RWPE1 (cell line): ENCODE data around the gene SKAP2.

Experiments
- CTCF ChIA-PET: fragments of 350-600 bp; sonication (Branson Sonifier 250); formaldehyde crosslinking; extraction: SDS; loops from one replicate; lab custom pipeline; 2021; lab: Yijun Ruan, JAX
- POLR2A ChIA-PET: fragments of 400-600 bp; formaldehyde crosslinking; extraction: SDS; loops from one replicate; lab custom pipeline; 2020; ENCODE audit warnings: antibody characterized with exemption; ENCODE audit not compliant: low non-redundant PET; lab: Yijun Ruan, JAX
- DNase-seq: peaks from one replicate; pipeline ENCODE4 v3.0.0; 2012; ENCODE audit warnings: low spot score
- H3K27ac ChIP-seq: fragments of 450-650 bp; 2 replicates; pipeline ENCODE4 v1.5.1; 2017
- TF ChIP-seq, protein P1 (sequence below): fragments of 450-650 bp; conservative IDR thresholded peaks from 2 replicates; pipeline ENCODE4 v1.5.1; 2017; ENCODE audit warnings: low read depth, mild to moderate bottlenecking

The SKAP2 gene

DNA sequence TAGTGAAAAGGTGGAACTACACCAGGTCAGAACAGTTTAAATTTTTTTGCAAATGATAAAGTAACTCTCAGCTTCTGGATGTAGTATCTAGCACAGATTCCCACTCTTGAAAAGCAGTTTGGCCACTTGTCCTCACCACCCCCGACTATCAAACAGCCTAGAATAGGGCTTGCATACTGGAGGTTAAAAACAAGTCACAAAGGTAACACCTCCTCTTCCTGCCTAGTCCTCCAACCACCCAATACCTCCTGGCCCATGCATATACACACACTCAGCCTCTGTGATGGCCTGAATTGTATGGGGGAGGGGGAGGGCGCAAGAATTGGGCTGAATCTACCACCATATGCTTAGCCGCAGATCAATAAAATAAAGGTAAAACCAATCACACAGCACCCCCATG, 5.7 kb downstream of the SKAP2 start:
- POLR2A ChIA-PET: interaction anchor here (1.2 kb wide), 1 partner anchor 256 kb away, joined by 3 read pairs; no protein-coding TSS in a partner anchor
- no peak for DNase-seq
- CTCF ChIA-PET: interaction anchor here (0.6 to 1.0 kb wide), 2 partner anchors 238 to 252 kb away, joined by 4 to 6 read pairs; no protein-coding TSS in a partner anchor
- TF ChIP-seq, protein P1, sequence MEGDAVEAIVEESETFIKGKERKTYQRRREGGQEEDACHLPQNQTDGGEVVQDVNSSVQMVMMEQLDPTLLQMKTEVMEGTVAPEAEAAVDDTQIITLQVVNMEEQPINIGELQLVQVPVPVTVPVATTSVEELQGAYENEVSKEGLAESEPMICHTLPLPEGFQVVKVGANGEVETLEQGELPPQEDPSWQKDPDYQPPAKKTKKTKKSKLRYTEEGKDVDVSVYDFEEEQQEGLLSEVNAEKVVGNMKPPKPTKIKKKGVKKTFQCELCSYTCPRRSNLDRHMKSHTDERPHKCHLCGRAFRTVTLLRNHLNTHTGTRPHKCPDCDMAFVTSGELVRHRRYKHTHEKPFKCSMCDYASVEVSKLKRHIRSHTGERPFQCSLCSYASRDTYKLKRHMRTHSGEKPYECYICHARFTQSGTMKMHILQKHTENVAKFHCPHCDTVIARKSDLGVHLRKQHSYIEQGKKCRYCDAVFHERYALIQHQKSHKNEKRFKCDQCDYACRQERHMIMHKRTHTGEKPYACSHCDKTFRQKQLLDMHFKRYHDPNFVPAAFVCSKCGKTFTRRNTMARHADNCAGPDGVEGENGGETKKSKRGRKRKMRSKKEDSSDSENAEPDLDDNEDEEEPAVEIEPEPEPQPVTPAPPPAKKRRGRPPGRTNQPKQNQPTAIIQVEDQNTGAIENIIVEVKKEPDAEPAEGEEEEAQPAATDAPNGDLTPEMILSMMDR: no peak
- H3K27ac ChIP-seq: no peak overlapping the region

DNA sequence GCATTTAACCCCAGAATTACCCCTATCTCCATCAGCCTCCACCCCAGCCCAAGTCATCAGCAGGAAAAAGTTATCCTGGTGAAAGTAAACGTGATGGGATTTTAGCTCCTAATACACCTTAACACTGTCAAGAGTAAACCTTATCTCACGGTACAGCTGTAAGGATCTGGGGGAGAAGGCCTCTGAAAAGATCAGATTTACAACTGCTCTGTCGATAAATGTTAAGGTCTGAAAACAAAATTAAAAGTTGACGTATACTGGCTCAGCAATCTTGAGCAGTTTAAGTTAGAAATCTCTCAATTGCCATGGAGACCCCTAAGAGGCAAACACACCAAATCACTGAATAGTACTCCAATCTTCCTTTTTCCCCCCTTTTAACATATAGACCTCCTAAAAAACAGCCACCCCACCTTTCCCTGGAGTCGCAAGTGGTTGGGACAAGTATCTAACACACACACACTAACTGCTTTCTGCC, 6.1 kb downstream of the SKAP2 start:
- TF ChIP-seq, protein P1: no peak
- POLR2A ChIA-PET: interaction anchor here (1.2 kb wide), 1 partner anchor 257 kb away, joined by 3 read pairs; no protein-coding TSS in a partner anchor
- CTCF ChIA-PET: interaction anchor here (0.6 to 0.7 kb wide), 2 partner anchors 178 to 252 kb away, joined by 3 to 4 read pairs; no protein-coding TSS in a partner anchor
- peak overlapping the region; percentile 89 for H3K27ac ChIP-seq
- DNase-seq: no peak

DNA sequence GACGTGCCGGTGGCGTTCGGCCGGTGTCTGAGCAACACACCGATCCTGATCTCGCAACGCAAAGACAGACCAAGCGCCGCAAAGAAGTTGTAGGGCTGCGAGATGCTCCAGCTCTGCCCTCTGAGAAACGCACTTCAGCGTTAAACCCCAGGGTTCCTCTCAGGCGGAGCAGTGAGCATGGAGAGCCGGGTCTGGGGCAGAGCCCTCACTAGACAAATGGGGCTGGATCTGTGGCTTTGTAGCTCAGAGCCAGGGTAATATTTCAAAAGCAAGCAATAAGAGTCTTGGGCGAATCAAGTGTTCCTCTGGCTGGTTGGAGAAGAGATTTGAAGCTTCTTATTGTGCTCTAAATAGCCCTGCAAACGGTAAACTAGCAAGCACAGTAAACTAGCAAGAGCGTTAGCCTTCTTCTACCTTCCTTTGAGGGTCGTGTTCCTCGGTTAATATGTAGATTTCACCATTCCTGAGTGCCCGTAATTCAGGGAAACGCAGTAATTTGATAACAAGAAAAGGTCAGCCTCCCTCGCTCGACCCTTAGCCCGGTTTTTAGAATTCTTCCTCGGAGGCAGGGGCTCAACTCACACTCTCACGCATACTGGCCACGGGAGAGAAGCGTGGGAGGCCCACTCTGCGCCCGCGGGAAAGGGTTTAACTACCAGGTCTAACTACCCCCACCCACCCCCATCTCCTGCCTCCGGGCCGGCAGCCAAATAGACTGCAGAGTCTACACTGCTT, 6.7 kb downstream of the SKAP2 start:
- DNase-seq: no peak
- CTCF ChIA-PET: interaction anchor here (0.6 to 1.4 kb wide), 5 partner anchors 179 to 293 kb away, joined by 3 to 6 read pairs (median 3); no protein-coding TSS in a partner anchor
- POLR2A ChIA-PET: interaction anchor here (1.2 kb wide), 1 partner anchor 258 kb away, joined by 3 read pairs; no protein-coding TSS in a partner anchor
- TF ChIP-seq, protein P1: no peak
- H3K27ac ChIP-seq: peak overlapping the region; percentile 89

DNA sequence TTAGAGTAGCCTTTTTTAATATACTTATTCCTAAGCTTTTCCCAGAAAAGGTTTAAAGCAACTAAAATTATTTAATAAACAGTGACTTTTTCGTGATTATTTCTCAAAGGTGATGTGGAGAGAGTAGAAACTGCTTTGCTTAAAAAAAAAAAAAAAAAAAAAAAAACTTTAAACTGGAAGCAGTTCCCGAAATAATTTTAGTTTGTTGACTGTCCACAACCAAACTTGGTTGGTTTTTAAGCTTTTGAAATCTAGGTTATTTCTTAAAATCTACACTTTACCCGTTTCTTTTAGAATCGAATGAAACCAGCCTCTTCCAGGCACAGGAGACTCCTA, 7.3 kb downstream of the SKAP2 start:
- ChIA-PET POLR2A (no interaction called here), CTCF (interaction anchor here (0.7 to 5.0 kb wide), 4 partner anchors 238 to 293 kb away, joined by 3 to 34 read pairs (median 4); partner anchors contain the start of gene HOXA5)
- no peak for DNase-seq
- H3K27ac ChIP-seq: peak overlapping the region; percentile 89
- TF ChIP-seq, protein P1: no peak

DNA sequence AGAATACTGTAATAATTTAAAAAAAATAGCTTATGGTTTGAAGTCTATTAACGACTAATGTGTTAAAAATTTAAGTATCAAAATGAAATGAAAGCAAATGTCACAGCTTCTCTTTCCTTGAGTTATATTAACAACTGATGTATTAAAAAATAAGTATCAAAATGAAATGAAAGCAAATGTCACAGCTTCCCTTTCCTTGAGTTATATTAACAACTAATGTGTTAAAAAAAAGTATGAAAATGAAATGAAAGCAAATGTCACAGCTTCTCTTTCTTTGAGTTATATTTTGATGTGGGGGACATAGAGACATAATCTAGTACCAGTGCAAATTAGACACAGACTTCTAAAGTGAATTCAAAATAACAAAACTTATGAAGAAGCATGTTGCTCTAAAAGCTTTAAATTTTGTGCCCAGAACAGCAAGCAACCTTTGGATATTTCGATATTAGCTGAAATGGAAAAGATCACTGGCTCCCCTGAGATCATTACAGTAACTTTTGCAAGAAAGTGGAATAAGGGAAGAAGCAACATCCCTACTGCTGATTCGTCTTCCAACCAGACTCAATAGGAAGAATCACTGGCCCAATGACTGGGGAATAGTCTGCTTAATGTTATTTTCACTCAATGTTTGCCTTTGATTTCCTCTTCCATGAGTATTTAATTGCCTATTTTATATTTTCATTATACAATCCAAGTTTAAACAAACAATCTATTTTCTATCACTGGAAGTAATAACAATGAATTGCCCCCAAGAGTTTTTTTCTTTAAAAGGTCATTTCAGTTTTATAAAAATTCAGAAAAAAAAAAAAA, 8.0 kb downstream of the SKAP2 start:
- ChIA-PET CTCF (interaction anchor here (0.6 to 5.0 kb wide), 7 partner anchors 161 to 306 kb away, joined by 3 to 34 read pairs (median 6); partner anchors contain the start of gene HOXA5), POLR2A (no interaction called here)
- H3K27ac ChIP-seq: no peak overlapping the region
- no peak for DNase-seq
- TF ChIP-seq, protein P1: no peak
